HepG2 (cell line): ENCODE results near the gene RNASE7. TPM values are rescaled to one million over a fixed set of nuclear protein-coding genes. Genes with fewer than 3 reads are reported as not detected.

Source experiments
- AFF4 ChIP-seq: sonication (generic); formaldehyde crosslinking; IDR thresholded peaks from 2 replicates; pipeline ENCODE4 v1.4.0; 2020; ENCODE audit warnings: missing genetic modification reagents
- ATF4 ChIP-seq, 2 experiments: fragments of 450-650 bp in 1 of 2; sonication (generic) in 1 of 2; formaldehyde crosslinking; IDR thresholded peaks; 2 replicates each; pipeline versions ENCODE4 v1.5.0 to v1.8.0; 2020 to 2022; ENCODE audit warnings: mild to moderate bottlenecking in 1 of 2, missing genetic modification reagents in 1 of 2
- CENPBD1 ChIP-seq: sonication (generic); formaldehyde crosslinking; IDR thresholded peaks from 2 replicates; pipeline ENCODE4 v1.8.0; 2022; ENCODE audit warnings: missing genetic modification reagents, low read depth, mild to moderate bottlenecking, borderline replicate concordance
- HOMEZ ChIP-seq: IDR thresholded peaks from 2 replicates; pipeline ENCODE4 v1.6.1; 2016; ENCODE audit warnings: low read depth
- HOXA3 ChIP-seq: sonication (generic); formaldehyde crosslinking; IDR thresholded peaks from 2 replicates; pipeline ENCODE4 v1.5.0; 2020; ENCODE audit warnings: missing genetic modification reagents
- KDM5A ChIP-seq: fragments of 200-600 bp; sonication (generic); IDR thresholded peaks from 2 replicates; pipeline ENCODE4 v1.7.0; 2018; ENCODE audit warnings: antibody characterized with exemption, mild to moderate bottlenecking, low read length, borderline replicate concordance
- MEF2D ChIP-seq: sonication (generic); formaldehyde crosslinking; IDR thresholded peaks from 2 replicates; pipeline ENCODE4 v1.5.1; 2020; ENCODE audit warnings: mild to moderate bottlenecking, missing genetic modification reagents
- NFATC3 ChIP-seq: sonication (generic); formaldehyde crosslinking; IDR thresholded peaks from 2 replicates; pipeline ENCODE4 v1.5.1; 2020; ENCODE audit warnings: mild to moderate bottlenecking, missing genetic modification reagents
- PAF1 ChIP-seq: IDR thresholded peaks from 2 replicates; pipeline ENCODE4 v1.6.1; 2016; ENCODE audit warnings: missing genetic modification reagents, missing compliant biosample characterization
- POLR2A ChIP-seq, 2 experiments: IDR thresholded peaks; 2 replicates each; pipeline ENCODE4 v1.6.1; 2011; ENCODE audit warnings: low read depth in 2 of 2, low read length in 2 of 2, mild to moderate bottlenecking in 1 of 2, moderate library complexity in 1 of 2; ENCODE audit not compliant: insufficient read depth in 1 of 2
- RAD21 ChIP-seq: fragments of 450-650 bp; formaldehyde crosslinking; IDR thresholded peaks from 2 replicates; pipeline ENCODE4 v1.5.0; 2020; ENCODE audit warnings: mild to moderate bottlenecking
- REXO4 ChIP-seq: sonication (generic); formaldehyde crosslinking; IDR thresholded peaks from 2 replicates; pipeline ENCODE4 v1.8.0; 2022; ENCODE audit warnings: missing genetic modification reagents, mild to moderate bottlenecking, borderline replicate concordance
- SAFB2 ChIP-seq: sonication (generic); formaldehyde crosslinking; IDR thresholded peaks from 2 replicates; pipeline ENCODE4 v1.5.1; 2020; ENCODE audit warnings: missing genetic modification reagents, low read depth, mild to moderate bottlenecking, borderline replicate concordance
- SMARCE1 ChIP-seq: fragments of 450-650 bp; IDR thresholded peaks from 2 replicates; pipeline ENCODE4 v1.6.1; 2017; ENCODE audit warnings: borderline replicate concordance
- ZMAT5 ChIP-seq: sonication (generic); formaldehyde crosslinking; IDR thresholded peaks from 2 replicates; pipeline ENCODE4 v1.5.0; 2020; ENCODE audit warnings: mild to moderate bottlenecking, low read depth, missing genetic modification reagents, borderline replicate concordance
- ZNF124 ChIP-seq: sonication (generic); formaldehyde crosslinking; IDR thresholded peaks from 2 replicates; pipeline ENCODE4 v1.4.0; 2020; ENCODE audit warnings: missing genetic modification reagents
- ZNF18 ChIP-seq: sonication (generic); formaldehyde crosslinking; IDR thresholded peaks from 2 replicates; pipeline ENCODE4 v1.8.0; 2022; ENCODE audit warnings: mild to moderate bottlenecking, missing genetic modification reagents; ENCODE audit not compliant: insufficient replicate concordance
- ZNF546 ChIP-seq: sonication (generic); formaldehyde crosslinking; conservative IDR thresholded peaks from 2 replicates; pipeline ENCODE4 v1.8.1; 2023; ENCODE audit warnings: mild to moderate bottlenecking, missing genetic modification reagents
- ZNF674 ChIP-seq: sonication (generic); formaldehyde crosslinking; IDR thresholded peaks from 2 replicates; pipeline ENCODE4 v1.5.0; 2020; ENCODE audit warnings: low read depth, mild to moderate bottlenecking, missing genetic modification reagents
- ZNF724P ChIP-seq: sonication (generic); formaldehyde crosslinking; IDR thresholded peaks from 2 replicates; pipeline ENCODE4 v1.8.0; 2022; ENCODE audit warnings: missing genetic modification reagents, borderline replicate concordance
- ZSCAN25 ChIP-seq: sonication (generic); formaldehyde crosslinking; IDR thresholded peaks from 2 replicates; pipeline ENCODE4 v1.8.0; 2022; ENCODE audit warnings: mild to moderate bottlenecking, missing genetic modification reagents
- polyA plus RNA-seq, 8 experiments: library from polyadenylated mRNA; depleted of rRNA in 3 of 8; stranded (reverse) in 7 of 8; unstranded in 1 of 8; fragments of >200 nt; fragmentation: Illumina TruSeq in 4 of 8; extraction: Trizol in 4 of 8; gene quantifications; 2 replicates each; pipeline versions ENCODE4 v1.2.1 to v1.2.3, GENCODE V29; 2011 to 2016; ENCODE audit warnings: low read depth in 4 of 8, missing spikeins in 1 of 8, mixed read lengths in 1 of 8; ENCODE audit not compliant: insufficient read depth in 1 of 8
- total RNA-seq, 5 experiments: library from RNA; depleted of rRNA; stranded (reverse); fragments of >200 nt; fragmentation: Illumina TruSeq; extraction: Trizol; gene quantifications; 2 replicates each; pipeline ENCODE4 v1.2.3, GENCODE V29; 2016; ENCODE audit warnings: low read depth in 1 of 5

Gene RNASE7
- total and polyA plus RNA-seq, 2 of the 13 experiments (the other 11 are each of a cell fraction or from before 2014, with no cell fraction given): 0.04 TPM; not detected in 1

- no peak for TF ChIP-seq REXO4 (CRISPR knock-in tag)
- TF ChIP-seq ZNF674 (CRISPR knock-in tag): no peak
- TF ChIP-seq MEF2D (CRISPR knock-in tag): no peak
- no peak for TF ChIP-seq HOMEZ (CRISPR knock-in tag)
- no peak for TF ChIP-seq ZNF724P (CRISPR knock-in tag)
- TF ChIP-seq POLR2A (IDR thresholded peaks at IDR 0.05; ENCODE audit: insufficient read depth in 1 of 2, low read depth in 2 of 2, low read length in 2 of 2): peak in 1 of 2 experiments; percentile 24; a peak in 1 of 4 replicates
- no peak for TF ChIP-seq PAF1 (CRISPR knock-in tag)
- no peak for TF ChIP-seq RAD21 (CRISPR knock-in tag)
- TF ChIP-seq AFF4 (CRISPR knock-in tag): 0 out of 2 replicates have a peak, but pooled peaks have one; percentile 23
- TF ChIP-seq HOXA3: no peak
- no peak; the same call in 1 of the 2 replicates for TF ChIP-seq CENPBD1
- TF ChIP-seq ZSCAN25 (CRISPR knock-in tag): no peak
- no peak for TF ChIP-seq ATF4 (CRISPR knock-in tag; IDR thresholded peaks at IDR 0.05)
- no peak for TF ChIP-seq ZNF124 (CRISPR knock-in tag)
- no peak for TF ChIP-seq SAFB2 (CRISPR knock-in tag)
- TF ChIP-seq KDM5A: no peak
- TF ChIP-seq ZNF18 (CRISPR knock-in tag): peak; percentile 30
- TF ChIP-seq NFATC3 (CRISPR knock-in tag): no peak
- no peak for TF ChIP-seq SMARCE1
- TF ChIP-seq ZNF546 (CRISPR knock-in tag): no peak
- TF ChIP-seq ZMAT5: no peak
Observed at GRCh38 chr14:21070083-21070609, 28.0 kb downstream of the RNASE7 start, which contains the start of gene ARHGEF40 (continued).
